ENCODE measurements around the gene NMNAT2. TPM values are rescaled to one million over a fixed set of nuclear protein-coding genes. Genes with fewer than 3 reads are reported as not detected.

NMNAT2 gene
- total RNA-seq, 1 experiment from 2014 or later = 11.4 TPM

GRCh38 chr1:183262628-183263200 lies 155.5 kb downstream of the NMNAT2 start:
- peaks cover 0 to 3% (median 2%) of the 10 kb centered on the region in 3 experiments; a peak in 1 of 7 replicates for H3K36me3 Mint-ChIP-seq (ENCODE audit: insufficient read depth in 1 of 3, low read depth in 3 of 3)
- Histone ChIP-seq H3K23ac (ENCODE audit: insufficient read length, low read depth, low read length) (no peak overlapping the region), H3T11ph (ENCODE audit: low read length) (no peak overlapping the region), H3K4me1 (ENCODE audit: insufficient read depth, low read length) (peaks cover 5% of the 10 kb centered on the region; the same call in 1 of the 2 replicates), H2BK120ac (ENCODE audit: low read depth, low read length, poor library complexity, severe bottlenecking) (no peak overlapping the region), H3K23me2 (ENCODE audit: insufficient read length, low read depth, low read length, poor library complexity, severe bottlenecking) (no peaks in the 10 kb centered on the region), H4K5ac (ENCODE audit: insufficient read length, low read depth, low read length) (no peak overlapping the region), H2BK5ac (ENCODE audit: insufficient read length, low read length) (no peak overlapping the region), H3K56ac (ENCODE audit: insufficient read length, low read depth, low read length) (no peak overlapping the region), H3K14ac (ENCODE audit: insufficient read depth, low read length) (no peak overlapping the region), H4K8ac (replicated peaks; ENCODE audit: insufficient read length, low read depth, low read length) (no peak overlapping the region), H3K27ac (ENCODE audit: insufficient read length, low read depth, low read length) (no peak overlapping the region), H2AFZ (ENCODE audit: low read length) (no peak overlapping the region), H3K4ac (ENCODE audit: low read depth, low read length) (no peak overlapping the region), H4K20me1 (ENCODE audit: control insufficient read depth, insufficient read depth, insufficient read length) (no peaks in the 10 kb centered on the region), H3K4me2 (ENCODE audit: insufficient read depth, insufficient read length, low read length) (no peak overlapping the region), H3K27me3 (ENCODE audit: insufficient read depth, low read length) (no peaks in the 10 kb centered on the region), H3K18ac (ENCODE audit: insufficient read length, low read depth, low read length) (no peak overlapping the region), H3K79me2 (ENCODE audit: insufficient read depth, low read length) (no peaks in the 10 kb centered on the region), H2AK5ac (ENCODE audit: insufficient read length, low read length) (no peak overlapping the region), H2BK20ac (ENCODE audit: low read depth, low read length, poor library complexity, severe bottlenecking) (no peak overlapping the region), H4K91ac (ENCODE audit: insufficient read length, low read depth, low read length) (no peak overlapping the region), H3K9ac (ENCODE audit: extremely low read depth, insufficient read length, low read length) (no peak overlapping the region), H3K79me1 (ENCODE audit: insufficient read depth, low read depth, low read length, poor library complexity, severe bottlenecking) (no peaks in the 10 kb centered on the region), H2BK15ac (ENCODE audit: low read depth, low read length) (no peak overlapping the region), H3K9me3 (ENCODE audit: control insufficient read depth, low read depth, low read length) (no peaks in the 10 kb centered on the region), H2BK12ac (ENCODE audit: insufficient read length, low read depth, low read length) (no peak overlapping the region)
- peaks cover 14 to 21% of the 10 kb centered on the region in 2 experiments for H3K4me1 Mint-ChIP-seq
- no CpG with 5 or more reads among the region's 5 CpGs for WGBS (ENCODE audit: extremely low coverage, insufficient read length, low lambda C conversion rate)
- H3K9me3 Mint-ChIP-seq = no peaks in the 10 kb centered on the region
- no peaks in the 10 kb centered on the region for H3K27me3 Mint-ChIP-seq (ENCODE audit: low read depth)
- no peak overlapping the region for H3K27ac Mint-ChIP-seq
- no peak overlapping the region for H3K4me3 Mint-ChIP-seq
- TF ChIP-seq CTCF (conservative IDR thresholded peaks at IDR 0.05) = no peak
- no peak for DNase-seq
